K562 (cell line): ENCODE measurements around the gene GPR37L1. TPM values are rescaled to one million over a fixed set of nuclear protein-coding genes. Genes with fewer than 3 reads are reported as not detected.

Experiments
- CHAMP1 ChIP-seq: fragments of 450-650 bp; IDR thresholded peaks from 2 replicates; pipeline ENCODE4 v1.6.1; 2016; ENCODE audit warnings: mild to moderate bottlenecking
- CTBP1 ChIP-seq: fragments of 450-650 bp; IDR thresholded peaks from 2 replicates; pipeline ENCODE4 v1.6.1; 2016; ENCODE audit warnings: borderline replicate concordance
- DACH1 ChIP-seq: fragments of 450-650 bp; IDR thresholded peaks from 2 replicates; pipeline ENCODE4 v1.6.1; 2018; ENCODE audit not compliant: partially characterized antibody
- JUN ChIP-seq, 2 experiments: sonication (generic) in 1 of 2; formaldehyde crosslinking in 1 of 2; IDR thresholded peaks; 2 replicates each; pipeline versions ENCODE4 v1.6.1 to v1.8.0; 2012 to 2022; ENCODE audit warnings: borderline replicate concordance in 2 of 2, mild to moderate bottlenecking in 2 of 2, improper control_type of control experiment in 1 of 2, low read depth in 1 of 2, low read length in 1 of 2, missing genetic modification reagents in 1 of 2
- KHSRP ChIP-seq: fragments of 450-650 bp; IDR thresholded peaks from 2 replicates; pipeline ENCODE4 v1.6.1; 2017
- NEUROD1 ChIP-seq: fragments of 150-350 bp; IDR thresholded peaks from 2 replicates; pipeline ENCODE4 v1.6.1; 2014; ENCODE audit warnings: borderline replicate concordance, low read length, low read depth; ENCODE audit not compliant: partially characterized antibody
- PHF20 ChIP-seq: fragments of 450-650 bp; IDR thresholded peaks from 2 replicates; pipeline ENCODE4 v1.6.1; 2018; ENCODE audit not compliant: partially characterized antibody
- RB1 ChIP-seq: fragments of 450-650 bp; IDR thresholded peaks from 2 replicates; pipeline ENCODE4 v1.6.1; 2017; ENCODE audit warnings: low read depth, mild to moderate bottlenecking
- SAFB2 ChIP-seq: fragments of 200-400 bp; formaldehyde crosslinking; IDR thresholded peaks from 2 replicates; pipeline ENCODE4 v1.6.1; 2018; ENCODE audit warnings: borderline replicate concordance, low read length, low read depth, moderate library complexity; ENCODE audit not compliant: severe bottlenecking
- ZNF12 ChIP-seq: sonication (generic); formaldehyde crosslinking; IDR thresholded peaks from 2 replicates; pipeline ENCODE4 v1.4.0; 2020; ENCODE audit warnings: mild to moderate bottlenecking, missing genetic modification reagents
- ZNF232 ChIP-seq: sonication (generic); formaldehyde crosslinking; IDR thresholded peaks from 2 replicates; pipeline ENCODE4 v1.8.0; 2022; ENCODE audit warnings: mild to moderate bottlenecking, missing genetic modification reagents
- polyA plus RNA-seq, 8 experiments: library from polyadenylated mRNA; depleted of rRNA in 4 of 8; stranded (reverse) in 5 of 8; unstranded in 3 of 8; fragments of >200 nt; fragmentation: Nextera tagmentation in 2 of 8; fragmentation: Illumina TruSeq in 1 of 8; extraction: Ambion mirVana in 2 of 8; extraction: Trizol in 1 of 8; gene quantifications; 2 replicates each; pipeline versions ENCODE4 v1.2.1 to v1.2.3, GENCODE V29; 2011 to 2014; ENCODE audit warnings: inconsistent platforms in 1 of 8, missing spikeins in 1 of 8
- total RNA-seq, 7 experiments: library from RNA; depleted of rRNA in 6 of 7; stranded (reverse); fragments of >200 nt in 6 of 7; fragmentation: Illumina TruSeq in 2 of 7; extraction: Trizol in 2 of 7; gene quantifications; 2 replicates each; pipeline versions ENCODE4 v1.2.1 to v1.2.3, GENCODE V29; 2011 to 2021; ENCODE audit warnings: low replicate concordance in 1 of 7

The GPR37L1 gene
- total and polyA plus RNA-seq, 9 of the 15 experiments (the other 6 are each of a cell fraction or from before 2014, with no cell fraction given): not detected

GRCh38 chr1:202122639-202123335, at the start of gene GPR37L1 (continued):
- TF ChIP-seq CHAMP1 (no peak), PHF20 (no peak), CTBP1 (peak; percentile 57; the same call in 1 of the 2 replicates), ZNF12 (CRISPR knock-in tag) (no peak), JUN (IDR thresholded peaks at IDR 0.05; ENCODE audit: borderline replicate concordance, low read depth, low read length) (peak; percentile 27; the same call in 1 of the 2 replicates), JUN (CRISPR knock-in tag; IDR thresholded peaks at IDR 0.05; ENCODE audit: borderline replicate concordance) (no peak), NEUROD1 (no peak), RB1 (0 out of 2 replicates have a peak, but pooled peaks have one; percentile 22), ZNF232 (CRISPR knock-in tag) (no peak), KHSRP (no peak), DACH1 (no peak), SAFB2 (no peak)
